Measurements from ENCODE around the gene MRPL14.
"Not testable (repeated sequence)": the region's sequence is repeated elsewhere in the genome, so short reads cannot be mapped to it uniquely, and the experiment has no call there.

MRPL14 gene

DNA sequence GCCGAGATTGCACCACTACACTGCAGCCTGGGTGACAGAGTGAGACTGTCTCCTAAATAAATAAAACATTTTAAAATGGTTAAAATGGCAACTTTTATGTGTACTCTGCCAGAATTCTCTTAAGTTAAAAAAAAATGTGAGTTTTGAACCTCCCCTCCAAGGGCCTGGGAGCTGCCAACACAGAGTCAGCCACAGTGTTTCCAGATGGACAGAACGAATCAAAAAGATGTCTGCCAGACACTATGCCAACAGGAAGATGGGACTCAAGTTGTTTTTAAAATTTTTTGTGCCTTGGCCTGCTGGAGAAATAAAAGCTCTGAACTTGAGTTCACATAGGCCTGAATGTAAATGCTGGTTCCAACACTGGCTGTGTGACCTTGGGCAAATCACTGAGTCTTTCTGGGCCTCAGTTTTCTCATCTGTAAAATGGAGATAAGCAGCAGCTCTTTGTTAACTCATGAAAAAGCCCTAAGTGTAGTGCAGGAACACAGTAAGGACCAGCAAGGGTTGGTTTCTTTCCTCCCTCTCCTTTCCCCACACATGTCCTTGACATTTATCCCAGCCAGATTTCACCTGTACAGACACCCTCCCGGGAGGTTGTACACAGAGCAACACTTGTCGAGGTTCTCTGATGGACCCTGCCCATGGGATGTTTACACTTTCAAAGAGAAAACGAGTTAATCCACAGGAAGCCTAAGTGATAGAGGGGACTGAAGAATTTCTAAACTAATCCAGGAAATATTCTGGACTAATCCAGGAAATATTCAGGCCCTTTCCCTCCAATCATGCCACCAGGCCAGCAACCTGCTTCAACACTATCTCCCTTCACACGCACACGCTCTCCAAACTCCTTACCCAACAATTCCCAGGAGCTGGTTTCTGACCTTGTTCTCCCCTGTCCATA is 35.0 kb downstream of the MRPL14 start:
- Mint-ChIP-seq H3K9me3 (no peaks in the 10 kb centered on the region), H3K27ac (no peak overlapping the region)

DNA sequence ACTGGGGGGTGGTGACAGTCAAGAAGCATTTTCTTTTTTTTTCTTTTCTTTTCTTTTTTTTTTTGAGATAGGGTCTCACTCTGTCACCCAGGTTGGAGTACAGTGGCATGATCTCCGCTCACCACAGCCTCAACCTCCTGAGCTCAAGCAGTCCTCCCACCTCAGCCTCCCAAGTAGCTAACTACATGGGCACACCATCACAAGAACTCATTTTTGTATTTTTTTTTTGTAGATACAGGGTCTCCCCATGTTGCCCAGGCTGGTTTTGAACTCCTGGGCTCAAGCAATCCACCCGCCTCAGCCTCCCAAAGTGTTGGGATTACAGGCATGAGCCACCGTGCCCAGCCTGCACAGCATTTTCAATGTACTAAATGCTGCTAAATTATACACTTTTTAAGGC is 35.9 kb downstream of the MRPL14 start:
- H3K27ac Mint-ChIP-seq; DNase-seq; H3K4me1 Mint-ChIP-seq; H3K27me3 Mint-ChIP-seq (ENCODE audit: low read depth, poor library complexity); H3K4me3 Mint-ChIP-seq; H3K9me3 Mint-ChIP-seq: not testable (repeated sequence)
- H3K36me3 Mint-ChIP-seq (ENCODE audit: low read depth): peaks cover 39% of the 10 kb centered on the region

More for the DNA sequence above, 35.0 kb downstream of the MRPL14 start:
- TF ChIP-seq, protein P1, sequence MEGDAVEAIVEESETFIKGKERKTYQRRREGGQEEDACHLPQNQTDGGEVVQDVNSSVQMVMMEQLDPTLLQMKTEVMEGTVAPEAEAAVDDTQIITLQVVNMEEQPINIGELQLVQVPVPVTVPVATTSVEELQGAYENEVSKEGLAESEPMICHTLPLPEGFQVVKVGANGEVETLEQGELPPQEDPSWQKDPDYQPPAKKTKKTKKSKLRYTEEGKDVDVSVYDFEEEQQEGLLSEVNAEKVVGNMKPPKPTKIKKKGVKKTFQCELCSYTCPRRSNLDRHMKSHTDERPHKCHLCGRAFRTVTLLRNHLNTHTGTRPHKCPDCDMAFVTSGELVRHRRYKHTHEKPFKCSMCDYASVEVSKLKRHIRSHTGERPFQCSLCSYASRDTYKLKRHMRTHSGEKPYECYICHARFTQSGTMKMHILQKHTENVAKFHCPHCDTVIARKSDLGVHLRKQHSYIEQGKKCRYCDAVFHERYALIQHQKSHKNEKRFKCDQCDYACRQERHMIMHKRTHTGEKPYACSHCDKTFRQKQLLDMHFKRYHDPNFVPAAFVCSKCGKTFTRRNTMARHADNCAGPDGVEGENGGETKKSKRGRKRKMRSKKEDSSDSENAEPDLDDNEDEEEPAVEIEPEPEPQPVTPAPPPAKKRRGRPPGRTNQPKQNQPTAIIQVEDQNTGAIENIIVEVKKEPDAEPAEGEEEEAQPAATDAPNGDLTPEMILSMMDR (IDR thresholded peaks at IDR 0.05): no peak
- Mint-ChIP-seq H3K4me1 (no peaks in the 10 kb centered on the region), H3K36me3 (ENCODE audit: low read depth) (peaks cover 42% of the 10 kb centered on the region), H3K27me3 (ENCODE audit: low read depth, poor library complexity) (peaks cover 3% of the 10 kb centered on the region), H3K4me3 (no peak overlapping the region)
- no peak for DNase-seq

- no peak for DNase-seq
- H3K4me3 Mint-ChIP-seq: no peak overlapping the region
Measured at GRCh38 chr6:44090465-44090864, 36.8 kb downstream of the MRPL14 start.

DNA sequence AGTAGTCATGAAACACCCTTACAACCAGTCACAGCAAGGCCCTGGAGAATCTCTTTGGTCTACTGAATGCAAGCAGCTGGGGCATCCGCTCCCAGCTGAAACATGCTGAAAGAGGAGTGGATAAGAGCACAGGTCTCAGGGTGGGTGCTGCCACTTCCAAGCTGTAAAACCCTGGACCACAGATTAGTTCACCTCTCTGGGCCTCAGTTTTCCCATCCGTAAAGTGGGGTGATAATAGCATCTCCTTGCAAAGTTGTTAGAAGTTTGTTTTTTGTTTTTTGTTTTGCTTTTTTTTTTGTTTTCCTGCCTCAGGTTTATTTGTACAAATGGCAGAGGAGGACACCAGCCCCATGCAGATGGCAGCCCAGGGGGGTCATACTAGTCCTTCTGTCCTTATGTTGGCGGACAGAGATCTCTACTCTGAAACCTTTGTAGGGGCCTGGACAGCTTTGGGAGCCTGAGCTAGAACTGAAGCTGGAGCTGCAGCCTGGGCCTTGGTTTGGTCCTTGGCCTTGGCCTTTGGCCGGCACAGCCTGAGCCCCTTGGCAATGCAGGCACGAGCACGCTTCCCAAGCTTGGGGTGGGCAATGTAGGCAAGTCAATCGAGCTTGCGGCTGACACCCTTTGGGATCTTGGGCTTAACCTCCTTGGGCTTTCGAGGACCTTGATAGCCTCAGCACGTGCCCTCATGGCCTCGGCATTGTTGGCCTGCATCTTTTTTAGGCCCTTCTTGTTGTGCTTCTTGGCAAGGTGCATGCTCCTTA is 38.2 kb downstream of the MRPL14 start:
- H3K36me3 Mint-ChIP-seq (ENCODE audit: low read depth): peaks cover 25% of the 10 kb centered on the region

More at GRCh38 chr6:44090465-44090864, 36.8 kb downstream of the MRPL14 start:
- Mint-ChIP-seq H3K27ac (no peak overlapping the region), H3K27me3 (ENCODE audit: low read depth, poor library complexity) (peaks cover 3% of the 10 kb centered on the region), H3K4me1 (peaks cover 4% of the 10 kb centered on the region), H3K36me3 (ENCODE audit: low read depth) (peaks cover 37% of the 10 kb centered on the region), H3K9me3 (no peaks in the 10 kb centered on the region)
- TF ChIP-seq, protein P1 (IDR thresholded peaks at IDR 0.05): no peak

GRCh38 chr6:44087623-44088022 is 39.6 kb downstream of the MRPL14 start:
- Mint-ChIP-seq H3K27ac (no peak overlapping the region), H3K4me1 (peaks cover 21% of the 10 kb centered on the region)

More for the DNA sequence above, 38.2 kb downstream of the MRPL14 start:
- TF ChIP-seq, protein P1 (IDR thresholded peaks at IDR 0.05): no peak
- Mint-ChIP-seq H3K27me3 (ENCODE audit: low read depth, poor library complexity) (no peaks in the 10 kb centered on the region), H3K4me1 (peaks cover 16% of the 10 kb centered on the region), H3K4me3 (no peak overlapping the region), H3K27ac (peak overlapping the region; percentile 42), H3K9me3 (no peaks in the 10 kb centered on the region)
- no peak for DNase-seq

More at GRCh38 chr6:44087623-44088022, 39.6 kb downstream of the MRPL14 start:
- H3K9me3 Mint-ChIP-seq: no peaks in the 10 kb centered on the region
- H3K27me3 Mint-ChIP-seq (ENCODE audit: low read depth, poor library complexity): no peaks in the 10 kb centered on the region
- no peak overlapping the region for H3K4me3 Mint-ChIP-seq
- TF ChIP-seq, protein P1 (IDR thresholded peaks at IDR 0.05): no peak
- peaks cover 17% of the 10 kb centered on the region for H3K36me3 Mint-ChIP-seq (ENCODE audit: low read depth)
- no peak for DNase-seq
